K562 (cell line): Measurements from ENCODE around the gene CCDC117. TPM values are rescaled to one million over a fixed set of nuclear protein-coding genes. Genes with fewer than 3 reads are reported as not detected.
"Not testable (repeated sequence)": the region's sequence is repeated elsewhere in the genome, so short reads cannot be mapped to it uniquely, and the experiment has no call there.

Experiments
- ATAC-seq: fragments of 200-7000 bp; cut with Tn5 transposase; 3 replicates; pipeline ENCODE4 v1.9.1; 2020; ENCODE audit warnings: moderate library complexity
- BruUV-seq: library from RNA; stranded (reverse); fragments of 400-500 nt; replicated peaks from 2 replicates; lab custom pipeline; 2021; lab: Mats Ljungman, UMichigan
- CTCF ChIA-PET: fragments of 300-600 bp; formaldehyde crosslinking; extraction: SDS; loops from one replicate; lab custom pipeline; 2021; ENCODE audit warnings: low intra/inter-chr PET ratio; lab: Yijun Ruan, JAX
- POLR2A ChIA-PET: fragments of 300-600, 350-650 bp; sonication (Branson Sonifier 250); formaldehyde crosslinking; extraction: SDS; loops from one replicate; lab custom pipeline; 2021; ENCODE audit warnings: antibody characterized with exemption, inconsistent platforms; lab: Yijun Ruan, JAX
- DNase-seq, 4 experiments: peaks; one replicate each; pipeline versions ENCODE4 v3.0.0 to v3.0.0-alpha.2; 2011 to 2018; ENCODE audit warnings: low spot score in 3 of 4, mixed read lengths in 3 of 4; ENCODE audit errors: extremely low read depth in 1 of 4
- FAIRE-seq: peaks from 2 replicates; lab custom pipeline; 2011; peaks lifted over from hg19 to GRCh38; lab: Jason Lieb, UNC
- H2AFZ ChIP-seq: 2 replicates; pipeline ENCODE4 v1.6.0; 2011; ENCODE audit warnings: low read depth, low read length, control low read depth, inconsistent platforms
- H3K27ac ChIP-seq: fragments of 200-600 bp; 3 replicates; pipeline ENCODE4 v1.8.0; 2011; ENCODE audit warnings: low read depth, mild to moderate bottlenecking, control low read depth, inconsistent platforms, low read length, moderate library complexity, mixed read lengths; ENCODE audit errors: extremely low read depth
- H3K27me3 ChIP-seq, 2 experiments: fragments of 300-600 bp in 1 of 2; 2 replicates in 1 of 2; 3 replicates in 1 of 2; pipeline versions ENCODE4 v1.6.0 to v1.8.0; 2011; ENCODE audit warnings: inconsistent platforms in 2 of 2, low read length in 2 of 2, mild to moderate bottlenecking in 1 of 2, mixed read lengths in 1 of 2, moderate library complexity in 1 of 2; ENCODE audit not compliant: control insufficient read depth in 2 of 2, insufficient read depth in 2 of 2
- H3K36me3 ChIP-seq: fragments of 300-600 bp; 3 replicates; pipeline ENCODE4 v1.8.0; 2011; ENCODE audit warnings: mild to moderate bottlenecking, low read length, inconsistent platforms; ENCODE audit not compliant: control insufficient read depth, insufficient read depth
- H3K4me1 ChIP-seq, 2 experiments: fragments of 200-600 bp in 1 of 2; replicated peaks in 1 of 2; 2 replicates in 1 of 2; 3 replicates in 1 of 2; pipeline versions ENCODE4 v1.5.1 to v1.8.0; 2011; ENCODE audit warnings: inconsistent platforms in 2 of 2, low read length in 2 of 2, mild to moderate bottlenecking in 1 of 2, mixed read lengths in 1 of 2, moderate library complexity in 1 of 2; ENCODE audit not compliant: control insufficient read depth in 2 of 2, insufficient read depth in 2 of 2
- H3K4me2 ChIP-seq: 2 replicates; pipeline ENCODE4 v1.6.1; 2011; ENCODE audit warnings: low read length, control low read depth, inconsistent platforms, mixed read lengths; ENCODE audit not compliant: insufficient read depth
- H3K4me3 ChIP-seq: fragments of 200-600 bp; sonication (generic), shearing (Covaris generic); 2 replicates; pipeline ENCODE4 v1.5.1; 2016; ENCODE audit warnings: control low read depth, inconsistent platforms
- H3K79me2 ChIP-seq: fragments of 200-600 bp; 3 replicates; pipeline ENCODE4 v1.8.0; 2011; ENCODE audit warnings: low read length, inconsistent platforms; ENCODE audit not compliant: control insufficient read depth, insufficient read depth
- H3K9ac ChIP-seq, 2 experiments: 2 replicates each; pipeline versions ENCODE4 v1.6.0 to v1.6.1; 2011; ENCODE audit warnings: low read depth in 2 of 2, low read length in 2 of 2, control low read depth in 1 of 2, inconsistent platforms in 1 of 2, mild to moderate bottlenecking in 1 of 2, mixed read lengths in 1 of 2; ENCODE audit not compliant: insufficient read depth in 1 of 2
- H3K9me1 ChIP-seq: one replicate; pipeline ENCODE4 v1.6.0; 2011; ENCODE audit warnings: inconsistent platforms, mild to moderate bottlenecking, low read length, moderate library complexity; ENCODE audit not compliant: control insufficient read depth, insufficient read depth
- H3K9me3 ChIP-seq: replicated peaks from 2 replicates; pipeline ENCODE4 v1.5.1; 2011; ENCODE audit warnings: low read depth, low read length, inconsistent platforms; ENCODE audit not compliant: control insufficient read depth, insufficient read depth
- H4K20me1 ChIP-seq: replicated peaks from 2 replicates; pipeline ENCODE4 v1.6.1; 2011; ENCODE audit warnings: low read length, inconsistent platforms, mixed read lengths; ENCODE audit not compliant: control insufficient read depth, insufficient read depth
- KDM4B ChIP-seq, 2 experiments: fragments of 450-650 bp in 1 of 2; sonication (generic) in 1 of 2; IDR thresholded peaks; 2 replicates each; pipeline ENCODE4 v1.6.1; 2016 to 2017; ENCODE audit warnings: borderline replicate concordance in 2 of 2, antibody characterized with exemption in 1 of 2, low read depth in 1 of 2, mild to moderate bottlenecking in 1 of 2
- NCOA6 ChIP-seq: fragments of 450-650 bp; IDR thresholded peaks from 2 replicates; pipeline ENCODE4 v1.6.1; 2017; ENCODE audit warnings: mild to moderate bottlenecking
- NONO ChIP-seq, 2 experiments: fragments of 200-400 bp in 1 of 2; fragments of 450-650 bp in 1 of 2; formaldehyde crosslinking in 1 of 2; IDR thresholded peaks; 2 replicates each; pipeline ENCODE4 v1.6.1; 2017; ENCODE audit warnings: low read depth in 2 of 2, mild to moderate bottlenecking in 2 of 2, moderate library complexity in 2 of 2, low read length in 1 of 2
- TRIM28 ChIP-seq: fragments of 450-650 bp; IDR thresholded peaks from 2 replicates; pipeline ENCODE4 v1.6.1; 2017
- WGBS: fragments of 100-300 bp; shearing (Covaris generic); methylation state at CpG from one replicate; pipeline ENCODE4 v1.1.6; 2016; ENCODE audit warnings: low coverage, mixed read lengths; ENCODE audit not compliant: insufficient coverage; ENCODE audit errors: missing lambda C conversion rate; 5-methylcytosine and 5-hydroxymethylcytosine counted together
- in situ Hi-C: fragments of 300-500 bp; cut with MboI; formaldehyde crosslinking; loops from 4 replicates; pipeline ENCODE4 v1.15.0; 2018; ENCODE audit warnings: inconsistent platforms, mixed read lengths
- intact Hi-C: fragments of 100-400 bp; cut with micrococcal nuclease; formaldehyde crosslinking; loops from 2 replicates; pipeline ENCODE4 v1.14.2; 2022
- polyA plus RNA-seq, 8 experiments: library from polyadenylated mRNA; depleted of rRNA in 4 of 8; stranded (reverse) in 5 of 8; unstranded in 3 of 8; fragments of >200 nt; fragmentation: Nextera tagmentation in 2 of 8; fragmentation: Illumina TruSeq in 1 of 8; extraction: Ambion mirVana in 2 of 8; extraction: Trizol in 1 of 8; gene quantifications; 2 replicates each; pipeline versions ENCODE4 v1.2.1 to v1.2.3, GENCODE V29; 2011 to 2014; ENCODE audit warnings: inconsistent platforms in 1 of 8, missing spikeins in 1 of 8
- total RNA-seq, 7 experiments: library from RNA; depleted of rRNA in 6 of 7; stranded (reverse); fragments of >200 nt in 6 of 7; fragmentation: Illumina TruSeq in 2 of 7; extraction: Trizol in 2 of 7; gene quantifications; 2 replicates each; pipeline versions ENCODE4 v1.2.1 to v1.2.3, GENCODE V29; 2011 to 2021; ENCODE audit warnings: low replicate concordance in 1 of 7

CCDC117 gene
- total and polyA plus RNA-seq, 9 of the 15 experiments (the other 6 are each of a cell fraction or from before 2014, with no cell fraction given) = 5.7 to 23.3 (median 15.8) TPM

GRCh38 chr22:28750471-28750881 is 22.0 kb upstream of the CCDC117 start:
- FAIRE-seq = no peak
- POLR2A ChIA-PET = interaction anchor here (1.0 kb wide), 1 partner anchor 9 kb away, joined by 3 read pairs; the partner anchor contains the start of genes CHEK2 and HSCB
- H3K27me3 ChIP-seq = no peaks in the 10 kb centered on the region
- H3K9me1 ChIP-seq = no peaks in the 10 kb centered on the region
- DNase-seq = no peak
- no peak overlapping the region for H3K4me2 ChIP-seq
- no TSS peak for BruUV-seq
- H3K79me2 ChIP-seq = no peaks in the 10 kb centered on the region
- no peak overlapping the region for H3K9ac ChIP-seq
- TF ChIP-seq NONO (IDR thresholded peaks at IDR 0.05; ENCODE audit: low read depth in 2 of 2, low read length in 1 of 2) = no peak
- no peak for TF ChIP-seq KDM4B (IDR thresholded peaks at IDR 0.05; ENCODE audit: borderline replicate concordance in 2 of 2, low read depth in 1 of 2)
- no peak for TF ChIP-seq TRIM28
- no peak for TF ChIP-seq NCOA6
- H3K36me3 ChIP-seq = peaks cover 27% of the 10 kb centered on the region; the same call in 2 of the 3 replicates
- H3K4me3 ChIP-seq = no peak overlapping the region
- CTCF ChIA-PET = no interaction called here
- no peaks in the 10 kb centered on the region for H3K9me3 ChIP-seq
- intact Hi-C loops = no loop called here
- H3K27ac ChIP-seq = no peak overlapping the region
- no peak for ATAC-seq
- H2AFZ ChIP-seq = no peak overlapping the region
- H3K4me1 ChIP-seq = no peaks in the 10 kb centered on the region
- in situ Hi-C loops = no loop called here
- WGBS = 92% methylated on average over 6 of the region's 6 CpGs
- no peaks in the 10 kb centered on the region for H4K20me1 ChIP-seq

- FAIRE-seq, H3K4me2 ChIP-seq, POLR2A ChIA-PET, ATAC-seq, H4K20me1 ChIP-seq, DNase-seq, H3K27ac ChIP-seq, CTCF ChIA-PET, H3K79me2 ChIP-seq, H3K4me3 ChIP-seq, intact Hi-C loops, H3K36me3 ChIP-seq, H3K9me3 ChIP-seq, BruUV-seq, in situ Hi-C loops, H3K9ac ChIP-seq, H2AFZ ChIP-seq, H3K9me1 ChIP-seq, H3K27me3 ChIP-seq, H3K4me1 ChIP-seq: not testable (repeated sequence)
- 87% methylated on average over 3 of the region's 3 CpGs for WGBS
Measured at GRCh38 chr22:28754512-28754911, 18.0 kb upstream of the CCDC117 start.
